Upper lobe of left lung (tissue), 4 donors: ENCODE measurements around the gene RTBDN.
A peak's percentile ranks its signal among the peaks of the same experiment; 100 is the strongest.

Source experiments
- CTCF ChIP-seq, 6 experiments: fragments of 450-650 bp in 4 of 6; fragments of 200-600 bp in 2 of 6; sonication (generic) in 2 of 6; IDR thresholded peaks; one replicate each; pipeline ENCODE4 v1.5.1; 2016 to 2019; ENCODE audit warnings: antibody characterized with exemption in 6 of 6
- EP300 ChIP-seq, 4 donors: sonication (generic); formaldehyde crosslinking; IDR thresholded peaks; one replicate each; pipeline ENCODE4 v1.5.1; 2017; ENCODE audit warnings: antibody characterized with exemption in 4 of 4, control low read depth in 2 of 4
- POLR2A ChIP-seq, 4 donors: fragments of 450-650 bp; IDR thresholded peaks; one replicate each; pipeline ENCODE4 v1.5.1; 2016 to 2017; ENCODE audit warnings: antibody characterized with exemption in 4 of 4, mild to moderate bottlenecking in 2 of 4

GRCh38 chr19:12789904-12790619, 44.3 kb downstream of the RTBDN start:
- TF ChIP-seq CTCF (IDR thresholded peaks at IDR 0.05) (peak in 1 of 6 experiments; percentile 25), POLR2A (IDR thresholded peaks at IDR 0.05) (peak; percentile 26 to 97 (median 86)), EP300 (IDR thresholded peaks at IDR 0.05) (peak in 3 of 4 donors; percentile 62 to 84 (median 70))
